Panc1 (cell line): ENCODE measurements around the gene MS4A4A. TPM values are rescaled to one million over a fixed set of nuclear protein-coding genes. Genes with fewer than 3 reads are reported as not detected.

Source experiments
- ATAC-seq: fragments of 200-7000 bp; cut with Tn5 transposase; 2 replicates; pipeline ENCODE4 v1.9.1; 2020; ENCODE audit warnings: mild to moderate bottlenecking, moderate library complexity
- BruUV-seq: library from RNA; stranded (reverse); fragments of 400-500 nt; replicated peaks from 2 replicates; lab custom pipeline; 2021; lab: Mats Ljungman, UMichigan
- CTCF ChIA-PET: fragments of 300-600 bp; sonication (Branson Sonifier 250); formaldehyde crosslinking; loops from one replicate; lab custom pipeline; 2022; ENCODE audit warnings: antibody characterized with exemption; lab: Charles Lee
- POLR2A ChIA-PET: fragments of 300-600 bp; sonication (Branson Sonifier 250); formaldehyde crosslinking; loops from one replicate; lab custom pipeline; 2022; ENCODE audit warnings: antibody characterized with exemption; lab: Charles Lee
- DNase-seq: peaks from one replicate; pipeline ENCODE4 v3.0.0-alpha.2; 2010; ENCODE audit warnings: low read depth, low spot score
- H3K27ac ChIP-seq: 2 replicates; pipeline ENCODE4 v1.5.1; 2011; ENCODE audit warnings: mild to moderate bottlenecking, low read length, inconsistent platforms
- H3K27me3 ChIP-seq: fragments of 200-500 bp; sonication (Bioruptor generic); 2 replicates; pipeline ENCODE4 v1.6.0; 2014; ENCODE audit warnings: low read length, inconsistent platforms; ENCODE audit not compliant: control insufficient read depth, insufficient read depth
- H3K36me3 ChIP-seq: fragments of 200-500 bp; sonication (Bioruptor generic); 2 replicates; pipeline ENCODE4 v1.5.1; 2014; ENCODE audit warnings: inconsistent platforms, mild to moderate bottlenecking, low read length, moderate library complexity; ENCODE audit not compliant: control insufficient read depth, insufficient read depth
- H3K4me1 ChIP-seq: 2 replicates; pipeline ENCODE4 v1.5.1; 2011; ENCODE audit warnings: inconsistent platforms, mild to moderate bottlenecking, low read length, moderate library complexity; ENCODE audit not compliant: control insufficient read depth, insufficient read depth
- H3K4me3 ChIP-seq, 2 experiments: 2 replicates each; pipeline ENCODE4 v1.5.1; 2011 to 2012; ENCODE audit warnings: low read depth in 2 of 2, low read length in 2 of 2, mild to moderate bottlenecking in 2 of 2, inconsistent platforms in 1 of 2, moderate library complexity in 1 of 2
- H3K9me3 ChIP-seq: fragments of 200-500 bp; sonication (Bioruptor generic); 2 replicates; pipeline ENCODE4 v1.5.1; 2014; ENCODE audit warnings: low read depth, mild to moderate bottlenecking, inconsistent platforms, low read length, moderate library complexity; ENCODE audit not compliant: control insufficient read depth, insufficient read depth
- POLR2AphosphoS5 ChIP-seq: IDR thresholded peaks from 2 replicates; pipeline ENCODE4 v1.6.1; 2012; ENCODE audit warnings: mild to moderate bottlenecking, low read depth, low read length, moderate library complexity
- SIN3A ChIP-seq: IDR thresholded peaks from 2 replicates; pipeline ENCODE4 v1.6.1; 2012; ENCODE audit warnings: low read depth, mild to moderate bottlenecking, low read length, moderate library complexity, borderline replicate concordance; ENCODE audit not compliant: insufficient read depth
- TCF7L2 ChIP-seq: IDR thresholded peaks from 2 replicates; pipeline ENCODE4 v1.6.1; 2011; ENCODE audit warnings: mild to moderate bottlenecking, low read depth, low read length, inconsistent platforms
- in situ Hi-C: cut with HindIII; loops from 2 replicates; pipeline ENCODE4 v1.10.0; 2016; ENCODE audit warnings: low sequenced_read_pairs, low pct_unique_long_range_greater_than_20kb
- intact Hi-C: fragments of 100-400 bp; cut with micrococcal nuclease; formaldehyde crosslinking; loops from one replicate; pipeline ENCODE4 v1.10.0; 2022; ENCODE audit not compliant: unreplicated experiment
- total RNA-seq: library from RNA; stranded (reverse); gene quantifications from one replicate; pipeline ENCODE4 v1.2.1, GENCODE V29; 2021; ENCODE audit not compliant: unreplicated experiment
- TF ChIP-seq, protein P1 (sequence below), 2 experiments: IDR thresholded peaks; 2 replicates each; pipeline ENCODE4 v1.6.1; 2011 to 2012; ENCODE audit warnings: low read depth in 2 of 2, control low read depth in 1 of 2, low read length in 1 of 2, mild to moderate bottlenecking in 1 of 2, moderate library complexity in 1 of 2; ENCODE audit not compliant: insufficient read depth in 1 of 2
- TF ChIP-seq, protein P2 (sequence below): fragments of 450-650 bp; IDR thresholded peaks from 2 replicates; pipeline ENCODE4 v1.5.1; 2017; ENCODE audit warnings: mild to moderate bottlenecking

MS4A4A gene
- total RNA-seq, 1 experiment from 2014 or later = not detected

GRCh38 chr11:60321051-60321450, 40.6 kb downstream of the MS4A4A start:
- no peak overlapping the region for H3K27ac ChIP-seq
- intact Hi-C loops (no loop called here), in situ Hi-C loops (no loop called here)
- no TSS peak for BruUV-seq
- no peaks in the 10 kb centered on the region for H3K27me3 ChIP-seq
- ATAC-seq = no peak
- POLR2A ChIA-PET = interaction anchor here (0.7 kb wide), 1 partner anchor 14 kb away, joined by 8 read pairs; no protein-coding TSS in a partner anchor
- no peak overlapping the region for H3K4me3 ChIP-seq
- no peaks in the 10 kb centered on the region for H3K9me3 ChIP-seq
- no peak for DNase-seq
- H3K36me3 ChIP-seq = no peaks in the 10 kb centered on the region
- TF ChIP-seq, protein P1, sequence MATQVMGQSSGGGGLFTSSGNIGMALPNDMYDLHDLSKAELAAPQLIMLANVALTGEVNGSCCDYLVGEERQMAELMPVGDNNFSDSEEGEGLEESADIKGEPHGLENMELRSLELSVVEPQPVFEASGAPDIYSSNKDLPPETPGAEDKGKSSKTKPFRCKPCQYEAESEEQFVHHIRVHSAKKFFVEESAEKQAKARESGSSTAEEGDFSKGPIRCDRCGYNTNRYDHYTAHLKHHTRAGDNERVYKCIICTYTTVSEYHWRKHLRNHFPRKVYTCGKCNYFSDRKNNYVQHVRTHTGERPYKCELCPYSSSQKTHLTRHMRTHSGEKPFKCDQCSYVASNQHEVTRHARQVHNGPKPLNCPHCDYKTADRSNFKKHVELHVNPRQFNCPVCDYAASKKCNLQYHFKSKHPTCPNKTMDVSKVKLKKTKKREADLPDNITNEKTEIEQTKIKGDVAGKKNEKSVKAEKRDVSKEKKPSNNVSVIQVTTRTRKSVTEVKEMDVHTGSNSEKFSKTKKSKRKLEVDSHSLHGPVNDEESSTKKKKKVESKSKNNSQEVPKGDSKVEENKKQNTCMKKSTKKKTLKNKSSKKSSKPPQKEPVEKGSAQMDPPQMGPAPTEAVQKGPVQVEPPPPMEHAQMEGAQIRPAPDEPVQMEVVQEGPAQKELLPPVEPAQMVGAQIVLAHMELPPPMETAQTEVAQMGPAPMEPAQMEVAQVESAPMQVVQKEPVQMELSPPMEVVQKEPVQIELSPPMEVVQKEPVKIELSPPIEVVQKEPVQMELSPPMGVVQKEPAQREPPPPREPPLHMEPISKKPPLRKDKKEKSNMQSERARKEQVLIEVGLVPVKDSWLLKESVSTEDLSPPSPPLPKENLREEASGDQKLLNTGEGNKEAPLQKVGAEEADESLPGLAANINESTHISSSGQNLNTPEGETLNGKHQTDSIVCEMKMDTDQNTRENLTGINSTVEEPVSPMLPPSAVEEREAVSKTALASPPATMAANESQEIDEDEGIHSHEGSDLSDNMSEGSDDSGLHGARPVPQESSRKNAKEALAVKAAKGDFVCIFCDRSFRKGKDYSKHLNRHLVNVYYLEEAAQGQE (IDR thresholded peaks at IDR 0.05; ENCODE audit: insufficient read depth in 1 of 2, low read depth in 2 of 2, low read length in 1 of 2) = no peak
- TF ChIP-seq, protein P2, sequence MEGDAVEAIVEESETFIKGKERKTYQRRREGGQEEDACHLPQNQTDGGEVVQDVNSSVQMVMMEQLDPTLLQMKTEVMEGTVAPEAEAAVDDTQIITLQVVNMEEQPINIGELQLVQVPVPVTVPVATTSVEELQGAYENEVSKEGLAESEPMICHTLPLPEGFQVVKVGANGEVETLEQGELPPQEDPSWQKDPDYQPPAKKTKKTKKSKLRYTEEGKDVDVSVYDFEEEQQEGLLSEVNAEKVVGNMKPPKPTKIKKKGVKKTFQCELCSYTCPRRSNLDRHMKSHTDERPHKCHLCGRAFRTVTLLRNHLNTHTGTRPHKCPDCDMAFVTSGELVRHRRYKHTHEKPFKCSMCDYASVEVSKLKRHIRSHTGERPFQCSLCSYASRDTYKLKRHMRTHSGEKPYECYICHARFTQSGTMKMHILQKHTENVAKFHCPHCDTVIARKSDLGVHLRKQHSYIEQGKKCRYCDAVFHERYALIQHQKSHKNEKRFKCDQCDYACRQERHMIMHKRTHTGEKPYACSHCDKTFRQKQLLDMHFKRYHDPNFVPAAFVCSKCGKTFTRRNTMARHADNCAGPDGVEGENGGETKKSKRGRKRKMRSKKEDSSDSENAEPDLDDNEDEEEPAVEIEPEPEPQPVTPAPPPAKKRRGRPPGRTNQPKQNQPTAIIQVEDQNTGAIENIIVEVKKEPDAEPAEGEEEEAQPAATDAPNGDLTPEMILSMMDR = no peak
- no peak for TF ChIP-seq TCF7L2
- no peak for TF ChIP-seq SIN3A
- no peak for TF ChIP-seq POLR2AphosphoS5
- CTCF ChIA-PET = no interaction called here
- H3K4me1 ChIP-seq = no peaks in the 10 kb centered on the region

- no peak within 1 kb of the TSS for H3K4me3 ChIP-seq
- CTCF ChIA-PET = no interaction called here
- ATAC-seq (no peak), DNase-seq (no peak)
- H3K27ac ChIP-seq = no peak within 1 kb of the TSS
- intact Hi-C loops = no loop called here
- POLR2A ChIA-PET = no interaction called here
- no peaks in the 10 kb centered on the region for H3K36me3 ChIP-seq
- H3K9me3 ChIP-seq = no peaks in the 10 kb centered on the region
- in situ Hi-C loops = no loop called here
- BruUV-seq = no TSS peak
- TF ChIP-seq POLR2AphosphoS5 (no peak), TCF7L2 (no peak)
- H3K27me3 ChIP-seq = no peaks in the 10 kb centered on the region
- H3K4me1 ChIP-seq = no peaks in the 10 kb centered on the region
Measured at GRCh38 chr11:60326955-60327354, 46.5 kb downstream of the MS4A4A start, which contains the start of gene MS4A6E. TSS of gene MS4A6E (plus strand) at chr11:60327255. CDS start at chr11:60334896, 7,641 bp downstream.

GRCh38 chr11:60328460-60328859, 48.0 kb downstream of the MS4A4A start:
- Histone ChIP-seq H3K27ac (no peak overlapping the region), H3K27me3 (no peaks in the 10 kb centered on the region), H3K4me3 (no peak overlapping the region), H3K4me1 (no peaks in the 10 kb centered on the region), H3K36me3 (no peaks in the 10 kb centered on the region), H3K9me3 (no peaks in the 10 kb centered on the region)
- in situ Hi-C loops = no loop called here
- DNase-seq = no peak
- POLR2A ChIA-PET = no interaction called here
- intact Hi-C loops = no loop called here
- BruUV-seq = no TSS peak
- CTCF ChIA-PET = no interaction called here
- TF ChIP-seq TCF7L2 (no peak), SIN3A (no peak), POLR2AphosphoS5 (no peak)
- TF ChIP-seq, protein P2 = no peak
- TF ChIP-seq, protein P1 (IDR thresholded peaks at IDR 0.05; ENCODE audit: insufficient read depth in 1 of 2, low read depth in 2 of 2, low read length in 1 of 2) = no peak
- ATAC-seq = no peak
